HCT116 (cell line): ENCODE measurements around the gene CHRNA7. TPM values are rescaled to one million over a fixed set of nuclear protein-coding genes. Genes with fewer than 3 reads are reported as not detected.

Experiments used
- ATAC-seq: fragments of 200-7000 bp; cut with Tn5 transposase; 2 replicates; pipeline ENCODE4 v1.9.1; 2020; ENCODE audit warnings: mild to moderate bottlenecking, moderate library complexity
- BruUV-seq: library from RNA; stranded (reverse); fragments of 400-500 nt; replicated peaks from 2 replicates; lab custom pipeline; 2021; lab: Mats Ljungman, UMichigan
- CTCF ChIA-PET: fragments of 300-600 bp; sonication (Branson Sonifier 250); formaldehyde crosslinking; loops from one replicate; lab custom pipeline; 2021; ENCODE audit warnings: antibody characterized with exemption; lab: Charles Lee
- POLR2A ChIA-PET: fragments of 300-600, 350-600 bp; sonication (Branson Sonifier 250); formaldehyde crosslinking; loops from one replicate; lab custom pipeline; 2021; ENCODE audit warnings: antibody characterized with exemption; lab: Charles Lee
- RAD21 ChIA-PET, 2 experiments: fragments of 300-600 bp; sonication (Branson Sonifier 250); formaldehyde crosslinking; loops; one replicate each; lab custom pipeline; 2023; ENCODE audit warnings: low total read pairs in 2 of 2; ENCODE audit not compliant: uncharacterized antibody in 2 of 2, unreplicated experiment in 2 of 2, low non-redundant PET in 1 of 2; lab: Charles Lee
- DNase-seq: peaks from one replicate; pipeline ENCODE4 v3.0.0-alpha.2; 2010; ENCODE audit warnings: low read depth, low spot score
- H2AFZ ChIP-seq: fragments of 200-600 bp; shearing (Covaris generic), sonication (generic); 2 replicates; pipeline ENCODE4 v1.6.1; 2017; ENCODE audit warnings: low read depth, mixed run types, mixed read lengths, antibody characterized with exemption, low read length; ENCODE audit not compliant: poor library complexity, severe bottlenecking
- H3K27ac ChIP-seq: 2 replicates; pipeline ENCODE4 v1.5.1; 2012; ENCODE audit warnings: low read depth, low read length
- H3K27me3 ChIP-seq: fragments of 200-600 bp; sonication (generic); 2 replicates; pipeline ENCODE4 v1.6.1; 2016; ENCODE audit warnings: mixed run types, low read length, mixed read lengths; ENCODE audit not compliant: insufficient read depth
- H3K36me3 ChIP-seq, 2 experiments: fragments of 200-500 bp in 1 of 2; fragments of 200-600 bp in 1 of 2; sonication (Bioruptor generic) in 1 of 2; sonication (generic) in 1 of 2; 2 replicates each; pipeline versions ENCODE4 v1.5.1 to v1.6.1; 2014 to 2016; ENCODE audit warnings: low read length in 2 of 2, inconsistent platforms in 1 of 2, mixed read lengths in 1 of 2, mixed run types in 1 of 2; ENCODE audit not compliant: insufficient read depth in 2 of 2, control insufficient read depth in 1 of 2
- H3K4me1 ChIP-seq, 2 experiments: fragments of 200-600 bp in 1 of 2; sonication (generic) in 1 of 2; 2 replicates each; pipeline versions ENCODE4 v1.5.1 to v1.6.1; 2012 to 2017; ENCODE audit warnings: low read length in 2 of 2, inconsistent platforms in 1 of 2, mild to moderate bottlenecking in 1 of 2, mixed read lengths in 1 of 2, mixed run types in 1 of 2, moderate library complexity in 1 of 2; ENCODE audit not compliant: insufficient read depth in 2 of 2, control insufficient read depth in 1 of 2
- H3K4me2 ChIP-seq: fragments of 200-600 bp; sonication (generic); 2 replicates; pipeline ENCODE4 v1.6.1; 2017; ENCODE audit warnings: mixed run types, low read length, mixed read lengths
- H3K4me3 ChIP-seq, 2 experiments: fragments of 200-600 bp in 1 of 2; sonication (generic) in 1 of 2; replicated peaks in 1 of 2; 2 replicates each; pipeline ENCODE4 v1.5.1; 2011 to 2016; ENCODE audit warnings: low read length in 2 of 2, control low read depth in 1 of 2, low read depth in 1 of 2, mild to moderate bottlenecking in 1 of 2, mixed read lengths in 1 of 2, mixed run types in 1 of 2
- H3K79me2 ChIP-seq: fragments of 200-600 bp; sonication (generic); 2 replicates; pipeline ENCODE4 v1.6.1; 2017; ENCODE audit warnings: mild to moderate bottlenecking, mixed run types, low read length, moderate library complexity, mixed read lengths; ENCODE audit not compliant: insufficient read depth
- H3K9ac ChIP-seq: fragments of 200-600 bp; sonication (generic); 2 replicates; pipeline ENCODE4 v1.6.1; 2016; ENCODE audit warnings: low read length, mixed read lengths
- H3K9me2 ChIP-seq: fragments of 200-600 bp; sonication (generic), shearing (Covaris generic); 2 replicates; pipeline ENCODE4 v1.6.1; 2017; ENCODE audit warnings: mixed run types, mild to moderate bottlenecking, moderate library complexity; ENCODE audit not compliant: insufficient read depth
- H3K9me3 ChIP-seq, 2 experiments: fragments of 200-500 bp in 1 of 2; fragments of 200-600 bp in 1 of 2; sonication (Bioruptor generic) in 1 of 2; sonication (generic) in 1 of 2; 2 replicates each; pipeline ENCODE4 v1.6.1; 2014 to 2017; ENCODE audit warnings: low read length in 2 of 2, mixed read lengths in 2 of 2, inconsistent platforms in 1 of 2, low read depth in 1 of 2, mild to moderate bottlenecking in 1 of 2, mixed run types in 1 of 2, moderate library complexity in 1 of 2; ENCODE audit not compliant: control insufficient read depth in 1 of 2, insufficient read depth in 1 of 2
- H4K20me1 ChIP-seq: fragments of 200-600 bp; sonication (generic), shearing (Covaris generic); 2 replicates; pipeline ENCODE4 v1.6.1; 2017; ENCODE audit warnings: mixed run types, mild to moderate bottlenecking, moderate library complexity; ENCODE audit not compliant: insufficient read depth
- CBX3 ChIP-seq: IDR thresholded peaks from 2 replicates; pipeline ENCODE4 v1.6.1; 2012; ENCODE audit warnings: low read depth
- CEBPB ChIP-seq: IDR thresholded peaks from 2 replicates; pipeline ENCODE4 v1.6.1; 2012; ENCODE audit warnings: low read depth
- EGR1 ChIP-seq: IDR thresholded peaks from 2 replicates; pipeline ENCODE4 v1.6.1; 2012; ENCODE audit warnings: low read depth
- ELF1 ChIP-seq: IDR thresholded peaks from 2 replicates; pipeline ENCODE4 v1.6.1; 2012; ENCODE audit warnings: low read depth, borderline replicate concordance
- EZH2phosphoT487 ChIP-seq: fragments of 200-600 bp; IDR thresholded peaks from 2 replicates; pipeline ENCODE4 v1.6.1; 2018; ENCODE audit warnings: antibody characterized with exemption, borderline replicate concordance
- FOSL1 ChIP-seq: IDR thresholded peaks from 2 replicates; pipeline ENCODE4 v1.6.1; 2012; ENCODE audit warnings: low read depth
- JUND ChIP-seq: IDR thresholded peaks from 2 replicates; pipeline ENCODE4 v1.6.1; 2012
- POLR2A ChIP-seq: IDR thresholded peaks from 2 replicates; pipeline ENCODE4 v1.7.0; 2011; ENCODE audit warnings: borderline replicate concordance; ENCODE audit not compliant: insufficient read depth, insufficient read length; ENCODE audit errors: extremely low read depth
- SIN3A ChIP-seq: IDR thresholded peaks from 2 replicates; pipeline ENCODE4 v1.6.1; 2012; ENCODE audit warnings: low read depth
- SP1 ChIP-seq: IDR thresholded peaks from 2 replicates; pipeline ENCODE4 v1.6.1; 2012; ENCODE audit warnings: low read depth
- TCF7L2 ChIP-seq: IDR thresholded peaks from 2 replicates; pipeline ENCODE4 v1.7.0; 2011; ENCODE audit warnings: borderline replicate concordance, inconsistent platforms; ENCODE audit not compliant: insufficient read depth, insufficient read length; ENCODE audit errors: extremely low read depth
- ZFX ChIP-seq: fragments of 450-650 bp; IDR thresholded peaks from 2 replicates; pipeline ENCODE4 v1.6.1; 2017
- intact Hi-C: fragments of 100-400 bp; cut with micrococcal nuclease; formaldehyde crosslinking; loops from 2 replicates; pipeline ENCODE4 v1.10.0; 2022
- total RNA-seq: library from RNA; stranded (reverse); gene quantifications from one replicate; pipeline ENCODE4 v1.2.1, GENCODE V29; 2021; ENCODE audit not compliant: unreplicated experiment
- TF ChIP-seq, protein P1 (sequence below), 3 experiments: fragments of 200-600 bp in 1 of 3; sonication (generic) in 1 of 3; IDR thresholded peaks in 2 of 3; conservative IDR thresholded peaks in 1 of 3; 2 replicates each; pipeline ENCODE4 v1.5.1; 2012 to 2017; ENCODE audit warnings: low read depth in 2 of 3, low read length in 2 of 3, antibody characterized with exemption in 1 of 3, borderline replicate concordance in 1 of 3, control low read depth in 1 of 3, mild to moderate bottlenecking in 1 of 3, mixed read lengths in 1 of 3, mixed run types in 1 of 3, moderate library complexity in 1 of 3; ENCODE audit not compliant: insufficient read depth in 1 of 3
- TF ChIP-seq, protein P2 (sequence below): IDR thresholded peaks from 2 replicates; pipeline ENCODE4 v1.6.1; 2012
- TF ChIP-seq, protein P3 (sequence below): IDR thresholded peaks from 2 replicates; pipeline ENCODE4 v1.6.1; 2012; ENCODE audit warnings: low read depth
- TF ChIP-seq, protein P4 (sequence below): IDR thresholded peaks from 2 replicates; pipeline ENCODE4 v1.6.1; 2011; ENCODE audit warnings: mild to moderate bottlenecking, low read length, moderate library complexity; ENCODE audit not compliant: insufficient replicate concordance; ENCODE audit errors: extremely low read depth
- TF ChIP-seq, protein P5 (sequence below): IDR thresholded peaks from 2 replicates; pipeline ENCODE4 v1.6.1; 2012

The CHRNA7 gene
- total RNA-seq, 1 experiment from 2014 or later = 6.8 TPM

DNA sequence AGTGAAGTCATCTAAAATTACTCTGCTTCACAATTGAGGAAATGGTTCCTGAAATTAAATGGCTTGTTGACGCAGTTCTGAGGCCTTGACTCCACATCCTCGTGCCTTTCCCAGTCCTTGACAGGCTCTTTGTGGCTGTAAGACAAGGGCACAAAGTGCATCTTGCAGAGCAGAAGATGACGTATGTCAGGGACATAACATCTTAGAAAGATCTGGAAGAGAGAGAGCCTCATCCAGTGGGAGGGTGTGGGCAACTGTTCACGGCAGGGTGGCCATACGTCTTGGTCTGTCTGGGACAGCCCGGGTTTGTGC is 91.0 kb downstream of the CHRNA7 start:
- RAD21 ChIA-PET = no interaction called here
- TF ChIP-seq EGR1 (no peak), CEBPB (no peak), CBX3 (no peak), SP1 (no peak), ELF1 (no peak), SIN3A (no peak), ZFX (no peak), EZH2phosphoT487 (no peak), TCF7L2 (no peak), FOSL1 (no peak), JUND (no peak), POLR2A (no peak)
- TF ChIP-seq, protein P1, sequence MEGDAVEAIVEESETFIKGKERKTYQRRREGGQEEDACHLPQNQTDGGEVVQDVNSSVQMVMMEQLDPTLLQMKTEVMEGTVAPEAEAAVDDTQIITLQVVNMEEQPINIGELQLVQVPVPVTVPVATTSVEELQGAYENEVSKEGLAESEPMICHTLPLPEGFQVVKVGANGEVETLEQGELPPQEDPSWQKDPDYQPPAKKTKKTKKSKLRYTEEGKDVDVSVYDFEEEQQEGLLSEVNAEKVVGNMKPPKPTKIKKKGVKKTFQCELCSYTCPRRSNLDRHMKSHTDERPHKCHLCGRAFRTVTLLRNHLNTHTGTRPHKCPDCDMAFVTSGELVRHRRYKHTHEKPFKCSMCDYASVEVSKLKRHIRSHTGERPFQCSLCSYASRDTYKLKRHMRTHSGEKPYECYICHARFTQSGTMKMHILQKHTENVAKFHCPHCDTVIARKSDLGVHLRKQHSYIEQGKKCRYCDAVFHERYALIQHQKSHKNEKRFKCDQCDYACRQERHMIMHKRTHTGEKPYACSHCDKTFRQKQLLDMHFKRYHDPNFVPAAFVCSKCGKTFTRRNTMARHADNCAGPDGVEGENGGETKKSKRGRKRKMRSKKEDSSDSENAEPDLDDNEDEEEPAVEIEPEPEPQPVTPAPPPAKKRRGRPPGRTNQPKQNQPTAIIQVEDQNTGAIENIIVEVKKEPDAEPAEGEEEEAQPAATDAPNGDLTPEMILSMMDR (IDR thresholded peaks at IDR 0.05 in 2 of 3, conservative IDR thresholded peaks at IDR 0.05 in 1 of 3; ENCODE audit: borderline replicate concordance in 1 of 3, insufficient read depth in 1 of 3, low read depth in 2 of 3, low read length in 2 of 3) = no peak
- TF ChIP-seq, protein P2, sequence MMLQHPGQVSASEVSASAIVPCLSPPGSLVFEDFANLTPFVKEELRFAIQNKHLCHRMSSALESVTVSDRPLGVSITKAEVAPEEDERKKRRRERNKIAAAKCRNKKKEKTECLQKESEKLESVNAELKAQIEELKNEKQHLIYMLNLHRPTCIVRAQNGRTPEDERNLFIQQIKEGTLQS = no peak
- TF ChIP-seq, protein P3, sequence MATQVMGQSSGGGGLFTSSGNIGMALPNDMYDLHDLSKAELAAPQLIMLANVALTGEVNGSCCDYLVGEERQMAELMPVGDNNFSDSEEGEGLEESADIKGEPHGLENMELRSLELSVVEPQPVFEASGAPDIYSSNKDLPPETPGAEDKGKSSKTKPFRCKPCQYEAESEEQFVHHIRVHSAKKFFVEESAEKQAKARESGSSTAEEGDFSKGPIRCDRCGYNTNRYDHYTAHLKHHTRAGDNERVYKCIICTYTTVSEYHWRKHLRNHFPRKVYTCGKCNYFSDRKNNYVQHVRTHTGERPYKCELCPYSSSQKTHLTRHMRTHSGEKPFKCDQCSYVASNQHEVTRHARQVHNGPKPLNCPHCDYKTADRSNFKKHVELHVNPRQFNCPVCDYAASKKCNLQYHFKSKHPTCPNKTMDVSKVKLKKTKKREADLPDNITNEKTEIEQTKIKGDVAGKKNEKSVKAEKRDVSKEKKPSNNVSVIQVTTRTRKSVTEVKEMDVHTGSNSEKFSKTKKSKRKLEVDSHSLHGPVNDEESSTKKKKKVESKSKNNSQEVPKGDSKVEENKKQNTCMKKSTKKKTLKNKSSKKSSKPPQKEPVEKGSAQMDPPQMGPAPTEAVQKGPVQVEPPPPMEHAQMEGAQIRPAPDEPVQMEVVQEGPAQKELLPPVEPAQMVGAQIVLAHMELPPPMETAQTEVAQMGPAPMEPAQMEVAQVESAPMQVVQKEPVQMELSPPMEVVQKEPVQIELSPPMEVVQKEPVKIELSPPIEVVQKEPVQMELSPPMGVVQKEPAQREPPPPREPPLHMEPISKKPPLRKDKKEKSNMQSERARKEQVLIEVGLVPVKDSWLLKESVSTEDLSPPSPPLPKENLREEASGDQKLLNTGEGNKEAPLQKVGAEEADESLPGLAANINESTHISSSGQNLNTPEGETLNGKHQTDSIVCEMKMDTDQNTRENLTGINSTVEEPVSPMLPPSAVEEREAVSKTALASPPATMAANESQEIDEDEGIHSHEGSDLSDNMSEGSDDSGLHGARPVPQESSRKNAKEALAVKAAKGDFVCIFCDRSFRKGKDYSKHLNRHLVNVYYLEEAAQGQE = no peak
- TF ChIP-seq, protein P4, sequence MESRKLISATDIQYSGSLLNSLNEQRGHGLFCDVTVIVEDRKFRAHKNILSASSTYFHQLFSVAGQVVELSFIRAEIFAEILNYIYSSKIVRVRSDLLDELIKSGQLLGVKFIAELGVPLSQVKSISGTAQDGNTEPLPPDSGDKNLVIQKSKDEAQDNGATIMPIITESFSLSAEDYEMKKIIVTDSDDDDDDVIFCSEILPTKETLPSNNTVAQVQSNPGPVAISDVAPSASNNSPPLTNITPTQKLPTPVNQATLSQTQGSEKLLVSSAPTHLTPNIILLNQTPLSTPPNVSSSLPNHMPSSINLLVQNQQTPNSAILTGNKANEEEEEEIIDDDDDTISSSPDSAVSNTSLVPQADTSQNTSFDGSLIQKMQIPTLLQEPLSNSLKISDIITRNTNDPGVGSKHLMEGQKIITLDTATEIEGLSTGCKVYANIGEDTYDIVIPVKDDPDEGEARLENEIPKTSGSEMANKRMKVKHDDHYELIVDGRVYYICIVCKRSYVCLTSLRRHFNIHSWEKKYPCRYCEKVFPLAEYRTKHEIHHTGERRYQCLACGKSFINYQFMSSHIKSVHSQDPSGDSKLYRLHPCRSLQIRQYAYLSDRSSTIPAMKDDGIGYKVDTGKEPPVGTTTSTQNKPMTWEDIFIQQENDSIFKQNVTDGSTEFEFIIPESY = no peak
- TF ChIP-seq, protein P5, sequence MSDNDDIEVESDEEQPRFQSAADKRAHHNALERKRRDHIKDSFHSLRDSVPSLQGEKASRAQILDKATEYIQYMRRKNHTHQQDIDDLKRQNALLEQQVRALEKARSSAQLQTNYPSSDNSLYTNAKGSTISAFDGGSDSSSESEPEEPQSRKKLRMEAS = no peak
- TF ChIP-seq, all 23 proteins: peak for 0
- H3K9me3 ChIP-seq = no peaks in the 10 kb centered on the region
- H4K20me1 ChIP-seq = no peaks in the 10 kb centered on the region
- H3K79me2 ChIP-seq = no peaks in the 10 kb centered on the region
- H3K4me1 ChIP-seq = no peaks in the 10 kb centered on the region
- no peaks in the 10 kb centered on the region for H3K27me3 ChIP-seq
- no peak for DNase-seq
- POLR2A ChIA-PET = no interaction called here
- H3K36me3 ChIP-seq = no peaks in the 10 kb centered on the region; a peak in 1 of 4 replicates
- H3K4me2 ChIP-seq = no peak overlapping the region
- no peak overlapping the region for H3K9ac ChIP-seq
- H2AFZ ChIP-seq = no peak overlapping the region
- no TSS peak for BruUV-seq
- intact Hi-C loops = no loop called here
- no peaks in the 10 kb centered on the region for H3K9me2 ChIP-seq
- no peak for ATAC-seq
- CTCF ChIA-PET = interaction anchor here (0.9 kb wide), 1 partner anchor 11 kb away, joined by 3 read pairs; no protein-coding TSS in a partner anchor
- no peak overlapping the region for H3K27ac ChIP-seq
- H3K4me3 ChIP-seq = no peak overlapping the region
